Measurements from ENCODE around the gene KLHL34.

Gene KLHL34

GRCh38 chrX:21658152-21658737 lies at the start of gene KLHL34:
Gene KLHL34 (minus strand): TSS chrX:21658330. CDS start chrX:21657788, 542 bp downstream.
- DNase-seq (ENCODE audit: low read depth, low spot score) = no peak
- Histone ChIP-seq H3K27ac (no peak within 1 kb of the TSS), H3K36me3 (ENCODE audit: insufficient read depth, low read length) (no peaks in the 10 kb centered on the region), H3K4me3 (no peak within 1 kb of the TSS), H3K9ac (ENCODE audit: insufficient read length) (no peak within 1 kb of the TSS), H3K9me3 (ENCODE audit: low read depth, low read length) (no peaks in the 10 kb centered on the region)
- TF ChIP-seq EZH2 (IDR thresholded peaks at IDR 0.05) = no peak
- TF ChIP-seq POLR2AphosphoS5 (IDR thresholded peaks at IDR 0.05; ENCODE audit: borderline replicate concordance, low read depth, low read length) = no peak
- no peak for TF ChIP-seq FOXP2 (optimal IDR thresholded peaks at IDR 0.05; ENCODE audit: control extremely low read depth, extremely low read length, insufficient read depth)

- Histone ChIP-seq H3K27ac (no peak overlapping the region), H3K9me3 (ENCODE audit: low read depth, low read length) (no peaks in the 10 kb centered on the region), H3K36me3 (ENCODE audit: insufficient read depth, low read length) (no peaks in the 10 kb centered on the region), H3K4me3 (no peak overlapping the region), H3K9ac (ENCODE audit: insufficient read length) (no peak overlapping the region)
- DNase-seq (ENCODE audit: low read depth, low spot score) = no peak
- TF ChIP-seq FOXP2 (optimal IDR thresholded peaks at IDR 0.05; ENCODE audit: control extremely low read depth, extremely low read length, insufficient read depth) (no peak), POLR2AphosphoS5 (IDR thresholded peaks at IDR 0.05; ENCODE audit: borderline replicate concordance, low read depth, low read length) (no peak), EZH2 (IDR thresholded peaks at IDR 0.05) (no peak)
Measured at GRCh38 chrX:21705225-21705624, 47.1 kb upstream of the KLHL34 start.

DNA sequence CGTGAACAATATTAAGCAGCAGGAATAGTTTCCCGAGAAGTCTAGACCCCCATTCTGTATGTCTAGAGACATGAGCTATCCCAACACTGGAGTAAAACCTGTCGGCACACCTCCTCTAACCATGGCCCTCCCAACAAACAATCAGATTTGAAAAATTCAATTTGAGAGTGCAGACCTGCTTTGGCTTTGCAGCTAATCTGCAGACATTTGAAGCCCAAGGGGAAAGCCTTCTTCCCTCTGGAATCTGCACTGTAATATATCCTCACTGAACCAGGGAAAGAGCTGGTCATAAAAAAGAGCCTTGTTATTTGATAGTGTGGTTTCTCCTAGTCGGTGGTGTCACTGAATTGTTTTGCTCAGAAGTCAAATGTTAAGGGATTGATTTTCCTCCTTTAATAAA lies 44.6 kb upstream of the KLHL34 start:
- no peaks in the 10 kb centered on the region for H3K9me3 ChIP-seq (ENCODE audit: low read depth, low read length)

GRCh38 chrX:21700967-21701366 lies 42.8 kb upstream of the KLHL34 start:
- H3K9ac ChIP-seq (ENCODE audit: insufficient read length) = no peak overlapping the region
- H3K4me3 ChIP-seq = no peak overlapping the region
- no peaks in the 10 kb centered on the region for H3K36me3 ChIP-seq (ENCODE audit: insufficient read depth, low read length)
- DNase-seq (ENCODE audit: low read depth, low spot score) = no peak
- no peak overlapping the region for H3K27ac ChIP-seq
- TF ChIP-seq FOXP2 (optimal IDR thresholded peaks at IDR 0.05; ENCODE audit: control extremely low read depth, extremely low read length, insufficient read depth) = no peak
- no peak for TF ChIP-seq EZH2 (IDR thresholded peaks at IDR 0.05)
- TF ChIP-seq POLR2AphosphoS5 (IDR thresholded peaks at IDR 0.05; ENCODE audit: borderline replicate concordance, low read depth, low read length) = no peak
- no peaks in the 10 kb centered on the region for H3K9me3 ChIP-seq (ENCODE audit: low read depth, low read length)

More for the DNA sequence above, 44.6 kb upstream of the KLHL34 start:
- Histone ChIP-seq H3K27ac (no peak overlapping the region), H3K9ac (ENCODE audit: insufficient read length) (no peak overlapping the region), H3K4me3 (no peak overlapping the region), H3K36me3 (ENCODE audit: insufficient read depth, low read length) (no peaks in the 10 kb centered on the region)
- no peak for DNase-seq (ENCODE audit: low read depth, low spot score)
- TF ChIP-seq FOXP2 (optimal IDR thresholded peaks at IDR 0.05; ENCODE audit: control extremely low read depth, extremely low read length, insufficient read depth) (no peak), POLR2AphosphoS5 (IDR thresholded peaks at IDR 0.05; ENCODE audit: borderline replicate concordance, low read depth, low read length) (no peak), EZH2 (IDR thresholded peaks at IDR 0.05) (no peak)

GRCh38 chrX:21700275-21700674 lies 42.1 kb upstream of the KLHL34 start:
- H3K27ac ChIP-seq = no peak overlapping the region
- no peak for DNase-seq (ENCODE audit: low read depth, low spot score)
- H3K4me3 ChIP-seq = no peak overlapping the region
- H3K9me3 ChIP-seq (ENCODE audit: low read depth, low read length) = no peaks in the 10 kb centered on the region
- TF ChIP-seq FOXP2 (optimal IDR thresholded peaks at IDR 0.05; ENCODE audit: control extremely low read depth, extremely low read length, insufficient read depth) = no peak
- TF ChIP-seq EZH2 (IDR thresholded peaks at IDR 0.05) = no peak
- no peak for TF ChIP-seq POLR2AphosphoS5 (IDR thresholded peaks at IDR 0.05; ENCODE audit: borderline replicate concordance, low read depth, low read length)
- no peaks in the 10 kb centered on the region for H3K36me3 ChIP-seq (ENCODE audit: insufficient read depth, low read length)
- H3K9ac ChIP-seq (ENCODE audit: insufficient read length) = no peak overlapping the region

GRCh38 chrX:21699136-21699535 lies 41.0 kb upstream of the KLHL34 start:
- H3K4me3 ChIP-seq = no peak overlapping the region
- H3K27ac ChIP-seq = no peak overlapping the region
- no peak for TF ChIP-seq POLR2AphosphoS5 (IDR thresholded peaks at IDR 0.05; ENCODE audit: borderline replicate concordance, low read depth, low read length)
- TF ChIP-seq FOXP2 (optimal IDR thresholded peaks at IDR 0.05; ENCODE audit: control extremely low read depth, extremely low read length, insufficient read depth) = no peak
- no peak for TF ChIP-seq EZH2 (IDR thresholded peaks at IDR 0.05)
- H3K9me3 ChIP-seq (ENCODE audit: low read depth, low read length) = no peaks in the 10 kb centered on the region
- no peak for DNase-seq (ENCODE audit: low read depth, low spot score)
- H3K36me3 ChIP-seq (ENCODE audit: insufficient read depth, low read length) = no peaks in the 10 kb centered on the region
- H3K9ac ChIP-seq (ENCODE audit: insufficient read length) = no peak overlapping the region

GRCh38 chrX:21698272-21698671 lies 40.1 kb upstream of the KLHL34 start:
- no peak for TF ChIP-seq EZH2 (IDR thresholded peaks at IDR 0.05)
- TF ChIP-seq POLR2AphosphoS5 (IDR thresholded peaks at IDR 0.05; ENCODE audit: borderline replicate concordance, low read depth, low read length) = no peak
- no peak for TF ChIP-seq FOXP2 (optimal IDR thresholded peaks at IDR 0.05; ENCODE audit: control extremely low read depth, extremely low read length, insufficient read depth)
- H3K4me3 ChIP-seq = no peak overlapping the region
- no peak for DNase-seq (ENCODE audit: low read depth, low spot score)
- no peaks in the 10 kb centered on the region for H3K36me3 ChIP-seq (ENCODE audit: insufficient read depth, low read length)
- H3K9me3 ChIP-seq (ENCODE audit: low read depth, low read length) = no peaks in the 10 kb centered on the region
- H3K9ac ChIP-seq (ENCODE audit: insufficient read length) = no peak overlapping the region
- H3K27ac ChIP-seq = no peak overlapping the region

- no peak overlapping the region for H3K4me3 ChIP-seq
- TF ChIP-seq POLR2AphosphoS5 (IDR thresholded peaks at IDR 0.05; ENCODE audit: borderline replicate concordance, low read depth, low read length) = no peak
- no peak for TF ChIP-seq FOXP2 (optimal IDR thresholded peaks at IDR 0.05; ENCODE audit: control extremely low read depth, extremely low read length, insufficient read depth)
- no peak for TF ChIP-seq EZH2 (IDR thresholded peaks at IDR 0.05)
- DNase-seq (ENCODE audit: low read depth, low spot score) = no peak
- no peaks in the 10 kb centered on the region for H3K9me3 ChIP-seq (ENCODE audit: low read depth, low read length)
- no peak overlapping the region for H3K27ac ChIP-seq
- no peak overlapping the region for H3K9ac ChIP-seq (ENCODE audit: insufficient read length)
- H3K36me3 ChIP-seq (ENCODE audit: insufficient read depth, low read length) = no peaks in the 10 kb centered on the region
Measured at GRCh38 chrX:21691512-21692018, 33.4 kb upstream of the KLHL34 start.

Measured in SK-N-MC (cell line).